ENCODE measurements around the gene STX18. TPM values are rescaled to one million over a fixed set of nuclear protein-coding genes. Genes with fewer than 3 reads are reported as not detected.

The STX18 gene
- total RNA-seq, 2 donors from 2014 or later, result 31.4 to 31.8 TPM

DNA sequence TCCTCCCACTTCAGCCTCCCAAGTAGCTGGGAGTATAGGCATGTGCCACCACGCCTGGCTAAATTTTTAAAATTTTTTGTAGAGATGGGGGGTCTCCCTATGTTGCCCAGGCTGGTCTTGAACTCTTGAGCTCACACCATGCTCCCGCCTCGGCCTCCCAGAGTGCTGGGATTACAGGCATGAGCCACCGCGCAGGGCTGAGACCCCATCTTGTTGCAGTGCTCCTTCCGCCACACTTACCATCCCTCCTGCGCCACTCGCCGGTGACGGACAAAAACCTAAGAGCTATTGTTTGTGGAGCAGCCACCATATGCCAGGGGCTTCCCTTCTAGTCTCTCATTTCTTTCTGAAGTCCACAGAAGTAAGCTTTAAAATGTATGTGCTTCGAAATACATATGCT lies 120.5 kb downstream of the STX18 start:
- no peaks in the 10 kb centered on the region for H3K27me3 ChIP-seq
- no peaks in the 10 kb centered on the region for H3K4me1 ChIP-seq
- no peak overlapping the region for H3K9ac ChIP-seq (ENCODE audit: low read depth in 2 of 2, low read length in 2 of 2)
- H3K27ac ChIP-seq, result no peak overlapping the region
- intact Hi-C loops (cut with DNase I), result no loop called here
- H3K9me3 ChIP-seq, result no peaks in the 10 kb centered on the region
- DNase-seq, result no peak
- TF ChIP-seq, protein P1, sequence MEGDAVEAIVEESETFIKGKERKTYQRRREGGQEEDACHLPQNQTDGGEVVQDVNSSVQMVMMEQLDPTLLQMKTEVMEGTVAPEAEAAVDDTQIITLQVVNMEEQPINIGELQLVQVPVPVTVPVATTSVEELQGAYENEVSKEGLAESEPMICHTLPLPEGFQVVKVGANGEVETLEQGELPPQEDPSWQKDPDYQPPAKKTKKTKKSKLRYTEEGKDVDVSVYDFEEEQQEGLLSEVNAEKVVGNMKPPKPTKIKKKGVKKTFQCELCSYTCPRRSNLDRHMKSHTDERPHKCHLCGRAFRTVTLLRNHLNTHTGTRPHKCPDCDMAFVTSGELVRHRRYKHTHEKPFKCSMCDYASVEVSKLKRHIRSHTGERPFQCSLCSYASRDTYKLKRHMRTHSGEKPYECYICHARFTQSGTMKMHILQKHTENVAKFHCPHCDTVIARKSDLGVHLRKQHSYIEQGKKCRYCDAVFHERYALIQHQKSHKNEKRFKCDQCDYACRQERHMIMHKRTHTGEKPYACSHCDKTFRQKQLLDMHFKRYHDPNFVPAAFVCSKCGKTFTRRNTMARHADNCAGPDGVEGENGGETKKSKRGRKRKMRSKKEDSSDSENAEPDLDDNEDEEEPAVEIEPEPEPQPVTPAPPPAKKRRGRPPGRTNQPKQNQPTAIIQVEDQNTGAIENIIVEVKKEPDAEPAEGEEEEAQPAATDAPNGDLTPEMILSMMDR (IDR thresholded peaks at IDR 0.05), result no peak
- no peak overlapping the region for H3K4me3 ChIP-seq
- H3K36me3 ChIP-seq, result peaks cover 10% of the 10 kb centered on the region

DNA sequence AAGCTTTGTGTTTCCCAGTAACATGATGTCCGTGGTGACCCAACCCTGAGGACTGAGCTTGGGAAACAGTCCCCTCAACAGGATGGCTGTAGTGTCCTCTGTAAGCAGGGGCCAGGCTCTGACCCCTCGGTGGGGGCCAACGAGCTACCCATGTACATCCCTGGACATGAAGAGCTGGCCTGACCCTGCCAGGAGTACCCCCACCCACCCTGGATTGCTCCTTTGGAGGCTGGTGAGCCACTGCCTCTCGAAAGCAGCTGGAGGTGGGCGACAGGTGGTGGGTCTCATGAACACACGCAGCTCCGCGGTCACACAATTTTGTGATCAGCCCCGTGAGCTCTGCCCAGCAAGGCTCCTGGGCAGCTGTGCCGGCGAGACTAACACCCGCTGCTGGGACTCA lies 121.4 kb downstream of the STX18 start:
- H3K9me3 ChIP-seq, result no peaks in the 10 kb centered on the region
- no peak overlapping the region for H3K4me3 ChIP-seq
- peaks cover 10% of the 10 kb centered on the region for H3K36me3 ChIP-seq
- no peak for DNase-seq
- H3K27ac ChIP-seq, result no peak overlapping the region
- intact Hi-C loops (cut with DNase I), result no loop called here
- TF ChIP-seq, protein P1 (IDR thresholded peaks at IDR 0.05), result no peak
- H3K4me1 ChIP-seq, result no peaks in the 10 kb centered on the region
- H3K27me3 ChIP-seq, result no peaks in the 10 kb centered on the region
- H3K9ac ChIP-seq (ENCODE audit: low read depth in 2 of 2, low read length in 2 of 2), result no peak overlapping the region

DNA sequence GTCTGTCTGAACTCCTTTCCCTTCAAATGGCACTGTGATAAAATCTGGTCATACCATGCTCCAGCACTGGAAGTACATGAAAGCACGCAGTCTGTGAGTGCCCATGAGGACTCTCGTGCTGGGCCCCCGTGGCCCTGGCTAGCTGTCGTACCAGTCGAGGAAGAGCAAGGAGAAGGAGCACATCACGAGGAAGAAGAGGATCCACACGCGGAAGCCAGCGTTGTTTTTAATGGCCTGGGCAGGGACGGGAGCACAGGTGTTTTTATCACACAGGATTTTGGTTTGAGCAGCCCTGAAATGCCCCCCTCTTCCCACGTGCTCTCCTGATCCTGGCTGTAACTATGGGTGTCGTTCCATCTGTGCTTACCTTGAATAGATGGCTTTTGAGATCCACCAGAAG lies 122.0 kb downstream of the STX18 start:
- H3K27me3 ChIP-seq, result no peaks in the 10 kb centered on the region
- DNase-seq, result no peak
- no peak overlapping the region for H3K27ac ChIP-seq
- no peaks in the 10 kb centered on the region for H3K9me3 ChIP-seq
- intact Hi-C loops (cut with DNase I), result no loop called here
- H3K4me1 ChIP-seq, result no peaks in the 10 kb centered on the region
- TF ChIP-seq, protein P1 (IDR thresholded peaks at IDR 0.05), result no peak
- peaks cover 10% of the 10 kb centered on the region for H3K36me3 ChIP-seq
- no peak overlapping the region for H3K4me3 ChIP-seq
- H3K9ac ChIP-seq (ENCODE audit: low read depth in 2 of 2, low read length in 2 of 2), result no peak overlapping the region

DNA sequence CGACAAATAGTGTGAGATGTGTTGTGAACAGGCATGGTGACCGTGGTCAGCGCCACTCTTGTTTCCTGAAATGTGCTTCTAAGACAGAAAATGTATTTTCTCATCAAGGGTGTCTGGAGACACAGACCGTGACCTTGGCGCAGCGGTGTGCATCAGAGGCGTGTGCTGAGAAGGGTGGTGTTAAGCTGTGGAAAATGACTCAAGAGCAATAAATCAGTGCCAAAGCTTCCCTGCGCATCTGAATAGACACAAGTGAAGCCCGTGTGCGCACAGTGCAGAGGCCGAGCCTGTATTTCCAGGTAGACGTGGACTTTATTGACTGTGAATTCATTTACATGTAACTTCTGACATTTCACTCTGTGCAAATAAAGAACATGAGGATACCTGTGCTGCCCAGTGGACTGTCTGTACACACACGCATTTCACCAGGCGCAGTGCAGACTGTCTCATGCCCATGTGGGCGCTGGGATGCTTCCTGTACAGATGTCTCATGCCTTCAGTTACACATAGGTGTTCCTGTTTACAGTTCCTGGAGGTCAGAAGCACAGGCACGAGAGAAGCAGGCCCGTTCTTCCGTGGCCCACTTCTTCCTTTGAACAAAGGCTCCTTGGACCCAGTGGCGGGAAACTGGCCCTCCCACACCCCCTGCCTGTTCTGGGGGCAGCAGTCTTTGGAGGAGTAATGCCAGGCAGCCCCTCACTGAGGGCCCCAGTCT lies 123.0 kb downstream of the STX18 start:
- TF ChIP-seq, protein P1 (IDR thresholded peaks at IDR 0.05), result no peak
- intact Hi-C loops (cut with DNase I), result no loop called here
- Histone ChIP-seq H3K27ac (no peak overlapping the region), H3K9me3 (no peaks in the 10 kb centered on the region), H3K36me3 (peaks cover 10% of the 10 kb centered on the region), H3K4me3 (no peak overlapping the region), H3K4me1 (no peaks in the 10 kb centered on the region), H3K27me3 (no peaks in the 10 kb centered on the region), H3K9ac (ENCODE audit: low read depth in 2 of 2, low read length in 2 of 2) (no peak overlapping the region)
- DNase-seq, result no peak

DNA sequence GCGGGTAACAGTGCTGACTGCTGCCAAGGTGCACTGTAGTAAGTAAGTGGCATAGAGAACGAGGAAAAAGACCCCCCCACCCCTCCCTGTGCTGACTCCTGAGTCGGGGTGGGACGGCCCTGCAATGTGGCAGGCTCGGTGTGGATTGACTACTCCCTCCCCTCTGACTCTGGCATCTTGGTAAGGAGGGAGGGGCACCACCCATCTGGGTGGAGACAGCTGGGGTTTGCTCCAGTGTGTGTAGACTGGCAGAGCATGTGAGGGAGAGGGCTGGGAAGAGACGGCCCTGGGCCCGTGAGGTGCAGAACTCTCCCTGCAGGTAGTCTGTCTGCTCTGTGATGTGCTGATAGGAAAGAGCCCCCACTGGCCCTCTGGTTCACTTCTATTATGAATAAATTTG lies 124.0 kb downstream of the STX18 start:
- DNase-seq, result no peak
- H3K9me3 ChIP-seq, result no peaks in the 10 kb centered on the region
- intact Hi-C loops (cut with DNase I), result no loop called here
- H3K27me3 ChIP-seq, result no peaks in the 10 kb centered on the region
- no peak overlapping the region for H3K4me3 ChIP-seq
- no peak overlapping the region for H3K27ac ChIP-seq
- TF ChIP-seq, protein P1 (IDR thresholded peaks at IDR 0.05), result no peak
- H3K4me1 ChIP-seq, result no peaks in the 10 kb centered on the region
- peaks cover 10% of the 10 kb centered on the region for H3K36me3 ChIP-seq
- no peak overlapping the region for H3K9ac ChIP-seq (ENCODE audit: low read depth in 2 of 2, low read length in 2 of 2)

All from colonic mucosa (tissue), 4 donors.